Gastroesophageal sphincter (tissue), 4 donors: ENCODE data around the gene MMD2. TPM values are rescaled to one million over a fixed set of nuclear protein-coding genes. Genes with fewer than 3 reads are reported as not detected.

ENCODE experiments used
- ATAC-seq: fragments of 150-250 bp; one replicate; pipeline ENCODE4 v1.9.1; 2016; ENCODE audit warnings: mild to moderate bottlenecking, moderate library complexity
- H3K27ac ChIP-seq, 4 donors: fragments of 200-600 bp; sonication (generic) in 3 of 4; 1 replicate in 3 of 4; 2 replicates in 1 of 4; pipeline ENCODE4 v1.5.1; 2016 to 2019
- H3K27me3 ChIP-seq: fragments of 200-600 bp; sonication (generic); one replicate; pipeline ENCODE4 v1.5.1; 2019
- H3K36me3 ChIP-seq, 2 donors: fragments of 200-600 bp; sonication (generic); one replicate each; pipeline ENCODE4 v1.5.1; 2019; ENCODE audit warnings: control low read depth in 1 of 2
- H3K4me1 ChIP-seq, 3 donors: fragments of 200-600 bp; sonication (generic); 1 replicate in 2 of 3; 2 replicates in 1 of 3; pipeline ENCODE4 v1.5.1; 2016 to 2019; ENCODE audit warnings: control low read depth in 2 of 3
- H3K4me3 ChIP-seq, 2 donors: fragments of 200-600 bp; sonication (generic); one replicate each; pipeline ENCODE4 v1.5.1; 2019; ENCODE audit warnings: mild to moderate bottlenecking in 1 of 2, moderate library complexity in 1 of 2
- H3K9me3 ChIP-seq, 3 donors: fragments of 200-600 bp; sonication (generic); one replicate each; pipeline ENCODE4 v1.5.1; 2017 to 2019; ENCODE audit warnings: control low read depth in 2 of 3
- EP300 ChIP-seq: sonication (generic); formaldehyde crosslinking; IDR thresholded peaks from one replicate; pipeline ENCODE4 v1.6.1; 2017; ENCODE audit warnings: antibody characterized with exemption, mild to moderate bottlenecking
- POLR2A ChIP-seq, 2 donors: fragments of 450-650 bp; IDR thresholded peaks; one replicate each; pipeline ENCODE4 v1.6.1; 2017; ENCODE audit warnings: antibody characterized with exemption in 2 of 2, mild to moderate bottlenecking in 2 of 2, moderate library complexity in 1 of 2
- POLR2AphosphoS5 ChIP-seq: sonication (generic); formaldehyde crosslinking; IDR thresholded peaks from one replicate; pipeline ENCODE4 v1.6.1; 2017; ENCODE audit warnings: antibody characterized with exemption
- WGBS, 2 donors: methylation state at CpG; one replicate each; pipeline ENCODE4 v1.1.5; 2018; ENCODE audit warnings: low coverage in 1 of 2; 5-methylcytosine and 5-hydroxymethylcytosine counted together
- total RNA-seq, 4 donors: library from RNA; depleted of rRNA; stranded (reverse); fragments of >200 nt; gene quantifications; one replicate each; pipeline ENCODE4 v1.1.0, GENCODE V29; 2016
- TF ChIP-seq, protein P1 (sequence below), 4 experiments: fragments of 200-600 bp in 2 of 4; fragments of 450-650 bp in 2 of 4; sonication (generic) in 1 of 4; IDR thresholded peaks; one replicate each; pipeline ENCODE4 v1.5.1; 2017 to 2019; ENCODE audit warnings: antibody characterized with exemption in 4 of 4, mild to moderate bottlenecking in 2 of 4, moderate library complexity in 2 of 4

MMD2 gene
- total RNA-seq, 4 donors from 2014 or later, result 1.1 TPM; not detected in 3

DNA sequence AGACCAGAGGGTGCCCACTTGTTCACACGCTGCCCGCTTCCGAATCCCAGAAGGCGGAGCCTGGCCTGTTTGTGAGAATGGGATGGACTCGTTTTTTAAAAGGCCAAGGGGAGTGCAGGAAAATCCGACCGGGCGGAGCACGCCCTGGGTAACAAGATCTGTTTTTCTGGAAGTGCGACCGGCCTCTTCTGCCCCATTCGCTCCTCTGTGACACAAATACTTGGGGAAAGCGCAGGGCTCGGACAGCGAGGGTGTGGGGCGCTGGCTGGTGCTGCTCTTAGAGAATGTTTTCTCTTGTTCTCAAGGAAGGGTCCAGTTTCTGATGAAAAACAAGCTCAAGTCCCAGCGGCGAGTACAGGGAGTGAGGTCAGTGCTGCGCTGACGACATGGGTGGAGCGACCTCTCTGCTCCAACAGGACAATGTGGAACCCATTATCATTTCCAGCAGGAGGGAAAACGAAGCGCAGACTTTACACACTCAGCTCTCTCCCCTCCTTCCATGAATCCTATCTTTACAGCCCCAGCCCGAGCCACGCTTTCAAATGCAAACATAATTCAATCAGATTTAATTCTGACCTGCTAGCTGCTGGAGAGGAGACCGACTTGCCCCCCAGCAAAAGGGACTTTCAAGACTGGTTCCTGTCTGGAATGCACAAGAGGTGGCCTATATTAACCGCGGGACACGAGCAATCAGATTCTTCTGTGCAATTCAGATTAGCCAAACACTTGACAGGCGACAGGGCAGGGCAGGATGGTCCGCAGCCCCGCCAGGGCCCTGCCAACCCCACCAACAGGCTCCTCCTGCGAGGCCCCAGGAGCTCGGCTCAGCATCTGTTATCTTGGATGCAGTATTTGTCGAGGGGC is 76.6 kb downstream of the MMD2 start:
- Histone ChIP-seq H3K27me3 (peaks cover 16% of the 10 kb centered on the region), H3K4me3 (peak overlapping the region; percentile 38 to 85), H3K36me3 (peaks cover 0 to 7% of the 10 kb centered on the region in 2 donors), H3K9me3 (no peaks in the 10 kb centered on the region), H3K27ac (peak overlapping the region; percentile 6 to 89 (median 86)), H3K4me1 (peaks cover 0 to 52% (median 0%) of the 10 kb centered on the region in 3 donors)
- TF ChIP-seq, protein P1, sequence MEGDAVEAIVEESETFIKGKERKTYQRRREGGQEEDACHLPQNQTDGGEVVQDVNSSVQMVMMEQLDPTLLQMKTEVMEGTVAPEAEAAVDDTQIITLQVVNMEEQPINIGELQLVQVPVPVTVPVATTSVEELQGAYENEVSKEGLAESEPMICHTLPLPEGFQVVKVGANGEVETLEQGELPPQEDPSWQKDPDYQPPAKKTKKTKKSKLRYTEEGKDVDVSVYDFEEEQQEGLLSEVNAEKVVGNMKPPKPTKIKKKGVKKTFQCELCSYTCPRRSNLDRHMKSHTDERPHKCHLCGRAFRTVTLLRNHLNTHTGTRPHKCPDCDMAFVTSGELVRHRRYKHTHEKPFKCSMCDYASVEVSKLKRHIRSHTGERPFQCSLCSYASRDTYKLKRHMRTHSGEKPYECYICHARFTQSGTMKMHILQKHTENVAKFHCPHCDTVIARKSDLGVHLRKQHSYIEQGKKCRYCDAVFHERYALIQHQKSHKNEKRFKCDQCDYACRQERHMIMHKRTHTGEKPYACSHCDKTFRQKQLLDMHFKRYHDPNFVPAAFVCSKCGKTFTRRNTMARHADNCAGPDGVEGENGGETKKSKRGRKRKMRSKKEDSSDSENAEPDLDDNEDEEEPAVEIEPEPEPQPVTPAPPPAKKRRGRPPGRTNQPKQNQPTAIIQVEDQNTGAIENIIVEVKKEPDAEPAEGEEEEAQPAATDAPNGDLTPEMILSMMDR (IDR thresholded peaks at IDR 0.05), result peak in 2 of 4 experiments; percentile 27 to 40
- TF ChIP-seq POLR2AphosphoS5 (no peak), EP300 (no peak), POLR2A (IDR thresholded peaks at IDR 0.05) (peak in 1 of 2 donors; percentile 38)
- peak; percentile 73 for ATAC-seq
- WGBS, 2 donors, result 3 to 9% methylated on average over 13 to 25 of the region's 35 CpGs

- 52% methylated on average over 4 of the region's 10 CpGs; no CpG with 5 or more reads in 1 of the 2 donors for WGBS, 2 donors
- peaks cover 0 to 52% (median 0%) of the 10 kb centered on the region in 3 donors for H3K4me1 ChIP-seq
- ATAC-seq, result no peak
- H3K27ac ChIP-seq, result peak overlapping the region in 1 of 4 donors; percentile 29
- peak overlapping the region in 1 of 2 donors; percentile 6 for H3K4me3 ChIP-seq
- H3K9me3 ChIP-seq, result no peaks in the 10 kb centered on the region
- TF ChIP-seq POLR2AphosphoS5, result no peak
- TF ChIP-seq EP300, result no peak
- TF ChIP-seq, protein P1 (IDR thresholded peaks at IDR 0.05), result no peak
- no peak for TF ChIP-seq POLR2A (IDR thresholded peaks at IDR 0.05)
- H3K36me3 ChIP-seq, result peaks cover 0 to 29% of the 10 kb centered on the region in 2 donors
- H3K27me3 ChIP-seq, result peaks cover 16% of the 10 kb centered on the region
Observed at GRCh38 chr7:4880218-4880617, 78.8 kb downstream of the MMD2 start.

DNA sequence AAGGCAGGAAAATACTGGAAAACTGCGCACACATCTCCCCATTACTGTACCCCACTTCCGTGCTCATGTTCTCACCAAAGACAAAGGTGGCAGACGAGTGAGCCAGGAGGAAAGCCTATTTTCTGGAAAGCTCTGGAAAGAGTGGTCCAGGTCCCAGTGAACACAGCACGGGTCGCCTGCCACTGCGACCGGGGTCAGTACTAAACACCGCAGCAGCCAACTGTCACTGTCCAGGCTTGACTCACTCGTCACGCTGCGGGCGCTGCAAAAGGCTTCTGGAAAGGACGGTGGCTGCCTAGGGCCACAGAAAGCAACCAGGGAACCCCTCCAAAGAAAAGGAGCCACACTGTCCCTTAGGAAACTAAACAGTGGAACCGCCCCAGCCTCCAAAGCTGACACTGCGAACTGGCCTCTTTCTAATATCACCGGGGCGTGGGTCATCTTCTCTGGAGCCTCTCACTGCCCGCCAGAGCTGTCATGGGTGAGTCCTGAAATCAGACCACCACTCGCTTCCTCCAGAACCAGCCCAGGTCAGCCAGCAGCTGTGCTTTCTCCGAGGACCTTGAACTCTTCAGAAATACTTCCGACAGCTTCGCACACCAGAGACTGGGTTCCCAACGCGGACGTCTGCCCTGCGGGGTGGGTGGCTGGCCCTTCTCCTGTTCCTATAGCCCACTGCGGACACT is 79.4 kb downstream of the MMD2 start:
- Histone ChIP-seq H3K27me3 (peaks cover 16% of the 10 kb centered on the region), H3K27ac (peak overlapping the region in 1 of 4 donors; percentile 17), H3K36me3 (peaks cover 0 to 32% of the 10 kb centered on the region in 2 donors), H3K4me3 (no peak overlapping the region), H3K4me1 (peaks cover 0 to 52% (median 0%) of the 10 kb centered on the region in 3 donors), H3K9me3 (no peaks in the 10 kb centered on the region)
- ATAC-seq, result no peak
- TF ChIP-seq EP300, result no peak
- no peak for TF ChIP-seq POLR2A (IDR thresholded peaks at IDR 0.05)
- TF ChIP-seq, protein P1 (IDR thresholded peaks at IDR 0.05), result no peak
- no peak for TF ChIP-seq POLR2AphosphoS5
- WGBS, 2 donors, result 70 to 82% methylated on average over 4 to 10 of the region's 27 CpGs

- ATAC-seq, result no peak
- Histone ChIP-seq H3K9me3 (no peaks in the 10 kb centered on the region), H3K4me3 (no peak overlapping the region), H3K27ac (no peak overlapping the region), H3K27me3 (peaks cover 10% of the 10 kb centered on the region), H3K36me3 (peaks cover 0 to 40% of the 10 kb centered on the region in 2 donors), H3K4me1 (peaks cover 0 to 46% (median 0%) of the 10 kb centered on the region in 3 donors)
- TF ChIP-seq EP300, result no peak
- TF ChIP-seq, protein P1 (IDR thresholded peaks at IDR 0.05), result no peak
- TF ChIP-seq POLR2AphosphoS5, result no peak
- no peak for TF ChIP-seq POLR2A (IDR thresholded peaks at IDR 0.05)
- WGBS, 2 donors, result 87 to 90% methylated on average over 3 to 8 of the region's 45 CpGs
Observed at GRCh38 chr7:4878336-4879335, 80.4 kb downstream of the MMD2 start.
